ENCODE data around the gene TXK. TPM values are rescaled to one million over a fixed set of nuclear protein-coding genes. Genes with fewer than 3 reads are reported as not detected.

The TXK gene
- total RNA-seq, 4 donors from 2014 or later = 2.6 to 10.0 (median 6.8) TPM

DNA sequence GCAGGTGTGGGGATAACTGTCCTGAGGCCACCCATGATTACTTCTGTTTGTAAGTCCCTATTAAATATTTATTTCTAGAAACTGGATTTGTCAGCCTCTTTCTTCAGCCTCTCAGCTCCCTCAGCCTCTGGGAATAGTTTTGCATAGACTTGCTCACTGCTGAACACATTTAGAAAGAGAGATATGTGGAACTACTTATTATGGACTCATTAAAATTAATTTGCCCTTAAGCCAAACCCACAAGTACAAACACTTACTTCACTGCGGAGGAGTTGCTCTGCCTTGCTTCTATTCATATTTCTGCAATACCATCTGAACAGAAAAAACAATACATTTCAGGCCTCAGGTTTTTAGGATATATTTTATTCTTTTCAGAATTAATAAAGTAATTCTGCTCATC is 22.4 kb upstream of the TXK start:
- H3K4me1 ChIP-seq = no peaks in the 10 kb centered on the region
- TF ChIP-seq, protein P1, sequence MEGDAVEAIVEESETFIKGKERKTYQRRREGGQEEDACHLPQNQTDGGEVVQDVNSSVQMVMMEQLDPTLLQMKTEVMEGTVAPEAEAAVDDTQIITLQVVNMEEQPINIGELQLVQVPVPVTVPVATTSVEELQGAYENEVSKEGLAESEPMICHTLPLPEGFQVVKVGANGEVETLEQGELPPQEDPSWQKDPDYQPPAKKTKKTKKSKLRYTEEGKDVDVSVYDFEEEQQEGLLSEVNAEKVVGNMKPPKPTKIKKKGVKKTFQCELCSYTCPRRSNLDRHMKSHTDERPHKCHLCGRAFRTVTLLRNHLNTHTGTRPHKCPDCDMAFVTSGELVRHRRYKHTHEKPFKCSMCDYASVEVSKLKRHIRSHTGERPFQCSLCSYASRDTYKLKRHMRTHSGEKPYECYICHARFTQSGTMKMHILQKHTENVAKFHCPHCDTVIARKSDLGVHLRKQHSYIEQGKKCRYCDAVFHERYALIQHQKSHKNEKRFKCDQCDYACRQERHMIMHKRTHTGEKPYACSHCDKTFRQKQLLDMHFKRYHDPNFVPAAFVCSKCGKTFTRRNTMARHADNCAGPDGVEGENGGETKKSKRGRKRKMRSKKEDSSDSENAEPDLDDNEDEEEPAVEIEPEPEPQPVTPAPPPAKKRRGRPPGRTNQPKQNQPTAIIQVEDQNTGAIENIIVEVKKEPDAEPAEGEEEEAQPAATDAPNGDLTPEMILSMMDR (IDR thresholded peaks at IDR 0.05) = no peak
- TF ChIP-seq POLR2AphosphoS5 (IDR thresholded peaks at IDR 0.05) = no peak
- no peak for TF ChIP-seq POLR2A (IDR thresholded peaks at IDR 0.05)
- TF ChIP-seq EP300 (IDR thresholded peaks at IDR 0.05; ENCODE audit: low read depth) = no peak
- 90 to 100% methylated on average over 1 of the region's 1 CpG for WGBS, 2 donors (ENCODE audit: low coverage in 1 of 2)
- H3K4me3 ChIP-seq = no peak overlapping the region
- H3K36me3 ChIP-seq = peaks cover 0 to 34% (median 12%) of the 10 kb centered on the region in 4 donors
- no peak overlapping the region for H3K27ac ChIP-seq
- DNase-seq = no peak
- H3K9me3 ChIP-seq = peaks cover 12 to 23% of the 10 kb centered on the region in 2 donors
- no peaks in the 10 kb centered on the region for H3K27me3 ChIP-seq
- intact Hi-C loops (cut with DNase I; ENCODE audit: low total_unique reads) = no loop called here
- in situ Hi-C loops (cut with MboI; ENCODE audit: low pct_ligation_motif_present in 1 of 4, low pct_unique_long_range_greater_than_20kb in 1 of 4, low sequenced_read_pairs in 3 of 4) = no loop called here

DNA sequence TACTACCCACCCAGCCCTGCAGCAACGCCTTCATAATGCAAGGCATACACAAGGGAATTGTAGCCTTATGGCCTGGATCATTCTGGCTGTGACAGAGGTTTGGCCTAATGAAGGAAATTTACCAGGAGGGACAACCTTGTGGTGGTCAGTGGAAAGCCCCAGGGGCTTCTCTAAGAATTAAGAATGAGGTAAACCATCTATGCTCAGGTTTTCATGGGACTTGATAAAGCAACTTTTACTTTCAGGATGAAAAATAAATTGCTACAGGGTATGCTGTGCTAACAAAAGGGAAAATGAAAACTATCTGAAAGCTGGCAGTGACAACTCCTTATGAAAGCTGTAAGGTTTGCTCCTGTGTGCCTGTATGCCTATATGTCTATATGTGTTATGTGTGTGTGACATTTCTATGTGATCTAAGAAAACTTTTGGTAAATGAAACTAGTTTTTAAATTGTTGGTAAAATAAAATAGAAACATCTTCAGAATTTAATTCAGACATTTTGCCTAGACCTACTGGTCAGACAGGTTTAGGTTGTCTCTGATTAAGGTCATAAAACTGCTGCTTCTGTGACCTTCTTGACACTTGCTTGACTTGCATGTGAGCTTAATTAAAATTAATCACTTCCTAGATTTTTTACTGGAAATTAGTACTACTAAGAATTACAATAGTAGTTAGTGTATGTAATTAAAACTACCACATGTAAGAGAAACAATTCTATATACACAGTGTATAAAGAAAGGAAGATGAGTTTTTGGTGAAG is 19.9 kb upstream of the TXK start:
- intact Hi-C loops (cut with DNase I; ENCODE audit: low total_unique reads) = no loop called here
- DNase-seq = no peak

DNA sequence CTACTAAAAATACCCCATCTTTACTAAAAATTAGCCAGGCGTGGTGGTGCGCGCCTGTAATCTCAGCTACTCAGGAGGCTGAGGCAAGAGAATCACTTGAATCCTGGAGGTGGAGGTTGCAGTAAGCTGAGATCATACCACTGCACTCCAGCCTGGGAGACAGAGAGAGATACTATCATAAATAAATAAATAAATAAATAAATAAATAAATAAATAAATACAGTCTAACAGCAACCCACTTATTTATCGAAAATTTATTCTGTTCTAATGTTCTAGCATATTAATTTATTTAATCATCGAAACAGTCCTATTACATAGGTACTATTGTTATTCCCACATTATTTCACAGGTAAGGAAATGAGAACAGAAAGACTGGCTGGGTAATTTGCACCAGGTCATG is 18.2 kb upstream of the TXK start:
- Histone ChIP-seq H3K4me3 (no peak overlapping the region), H3K4me1 (no peaks in the 10 kb centered on the region), H3K9me3 (peaks cover 12 to 23% of the 10 kb centered on the region in 2 donors), H3K27me3 (no peaks in the 10 kb centered on the region), H3K27ac (no peak overlapping the region), H3K36me3 (peaks cover 0 to 32% (median 12%) of the 10 kb centered on the region in 4 donors)
- TF ChIP-seq, protein P1 (IDR thresholded peaks at IDR 0.05) = no peak
- intact Hi-C loops (cut with DNase I; ENCODE audit: low total_unique reads) = no loop called here
- in situ Hi-C loops (cut with MboI; ENCODE audit: low pct_ligation_motif_present in 1 of 4, low pct_unique_long_range_greater_than_20kb in 1 of 4, low sequenced_read_pairs in 3 of 4) = no loop called here
- WGBS, 2 donors (ENCODE audit: low coverage in 1 of 2) = 96 to 100% methylated on average over 1 to 5 of the region's 5 CpGs
- no peak for DNase-seq

More for the DNA sequence above, 19.9 kb upstream of the TXK start:
- Histone ChIP-seq H3K9me3 (peaks cover 12 to 23% of the 10 kb centered on the region in 2 donors), H3K4me3 (no peak overlapping the region), H3K27me3 (no peaks in the 10 kb centered on the region), H3K36me3 (peaks cover 0 to 34% (median 12%) of the 10 kb centered on the region in 4 donors), H3K4me1 (no peaks in the 10 kb centered on the region), H3K27ac (no peak overlapping the region)
- 85% methylated on average over 1 of the region's 1 CpG; no CpG with 5 or more reads in 1 of the 2 donors for WGBS, 2 donors (ENCODE audit: low coverage in 1 of 2)
- in situ Hi-C loops (cut with MboI; ENCODE audit: low pct_ligation_motif_present in 1 of 4, low pct_unique_long_range_greater_than_20kb in 1 of 4, low sequenced_read_pairs in 3 of 4) = no loop called here
- TF ChIP-seq POLR2AphosphoS5 (IDR thresholded peaks at IDR 0.05) = no peak
- TF ChIP-seq, protein P1 (IDR thresholded peaks at IDR 0.05) = no peak
- TF ChIP-seq EP300 (IDR thresholded peaks at IDR 0.05; ENCODE audit: low read depth) = no peak
- TF ChIP-seq POLR2A (IDR thresholded peaks at IDR 0.05) = no peak

- intact Hi-C loops (cut with DNase I; ENCODE audit: low total_unique reads) (no loop called here), in situ Hi-C loops (cut with MboI; ENCODE audit: low pct_ligation_motif_present in 1 of 4, low pct_unique_long_range_greater_than_20kb in 1 of 4, low sequenced_read_pairs in 3 of 4) (no loop called here)
- H3K9me3 ChIP-seq = peaks cover 9 to 10% of the 10 kb centered on the region in 2 donors
These were observed 15.8 kb upstream of the TXK start for GRCh38 chr4:48149827-48150370.

More at GRCh38 chr4:48149827-48150370, 15.8 kb upstream of the TXK start:
- 75 to 80% methylated on average over 3 of the region's 3 CpGs for WGBS, 2 donors (ENCODE audit: low coverage in 1 of 2)
- Histone ChIP-seq H3K27ac (no peak overlapping the region), H3K4me3 (no peak overlapping the region), H3K4me1 (no peaks in the 10 kb centered on the region), H3K27me3 (no peaks in the 10 kb centered on the region), H3K36me3 (peaks cover 0 to 14% (median 4%) of the 10 kb centered on the region in 4 donors)
- DNase-seq = no peak
- TF ChIP-seq EP300 (IDR thresholded peaks at IDR 0.05; ENCODE audit: low read depth) (no peak), POLR2AphosphoS5 (IDR thresholded peaks at IDR 0.05) (no peak), POLR2A (IDR thresholded peaks at IDR 0.05) (no peak)
- TF ChIP-seq, protein P1 (IDR thresholded peaks at IDR 0.05) = no peak
